Suprapubic skin (tissue), 3 donors: ENCODE measurements around the gene ATF7IP2.

ENCODE experiments used
- CTCF ChIP-seq, 2 donors: fragments of 200-600 bp in 1 of 2; fragments of 450-650 bp in 1 of 2; sonication (generic) in 1 of 2; IDR thresholded peaks; one replicate each; pipeline ENCODE4 v1.5.1; 2016 to 2019; ENCODE audit warnings: antibody characterized with exemption in 2 of 2, mild to moderate bottlenecking in 1 of 2, moderate library complexity in 1 of 2
- EP300 ChIP-seq: sonication (generic); formaldehyde crosslinking; IDR thresholded peaks from one replicate; pipeline ENCODE4 v1.6.1; 2017; ENCODE audit warnings: antibody characterized with exemption

GRCh38 chr16:10466313-10466712 lies 80.5 kb downstream of the ATF7IP2 start:
- TF ChIP-seq CTCF (IDR thresholded peaks at IDR 0.05) (no peak), EP300 (no peak)
